IPS DF 6.9 (cell line): Measurements from ENCODE around the gene LRRC49.
"Not testable (repeated sequence)": the region's sequence is repeated elsewhere in the genome, so short reads cannot be mapped to it uniquely, and the experiment has no call there.

ENCODE experiments used
- DNase-seq: peaks from one replicate; pipeline ENCODE4 v3.0.0-alpha.2; 2013; ENCODE audit warnings: low read depth, low spot score
- H3K27ac ChIP-seq: one replicate; pipeline ENCODE4 v1.5.1; 2013; ENCODE audit warnings: low read length, control low read depth
- H3K27me3 ChIP-seq: 2 replicates; pipeline ENCODE4 v1.6.1; 2013; ENCODE audit warnings: mild to moderate bottlenecking, low read length; ENCODE audit not compliant: control insufficient read depth, insufficient read depth
- H3K36me3 ChIP-seq: 2 replicates; pipeline ENCODE4 v1.6.1; 2013; ENCODE audit warnings: low read length; ENCODE audit not compliant: control insufficient read depth, insufficient read depth
- H3K4me1 ChIP-seq: 2 replicates; pipeline ENCODE4 v1.6.1; 2013; ENCODE audit warnings: low read length; ENCODE audit not compliant: control insufficient read depth, insufficient read depth
- H3K4me3 ChIP-seq: 2 replicates; pipeline ENCODE4 v1.5.1; 2013; ENCODE audit warnings: mild to moderate bottlenecking, low read length
- H3K9me3 ChIP-seq: 2 replicates; pipeline ENCODE4 v1.6.1; 2013; ENCODE audit warnings: low read length, inconsistent platforms; ENCODE audit not compliant: control insufficient read depth, insufficient read depth
- WGBS: extraction: QIAGEN DNeasy Blood & Tissue Kit; methylation state at CpG from one replicate; pipeline ENCODE4 v1.1.7; 2013; ENCODE audit warnings: mixed read lengths, missing lambda C conversion rate; ENCODE audit not compliant: insufficient read length, insufficient coverage; 5-methylcytosine and 5-hydroxymethylcytosine counted together

LRRC49 gene

GRCh38 chr15:70995383-70995970, 102.9 kb downstream of the LRRC49 start:
- Histone ChIP-seq H3K4me1 (no peaks in the 10 kb centered on the region), H3K9me3 (no peaks in the 10 kb centered on the region), H3K36me3 (no peaks in the 10 kb centered on the region; the same call in 1 of the 2 replicates), H3K4me3 (no peak overlapping the region), H3K27me3 (no peaks in the 10 kb centered on the region), H3K27ac (no peak overlapping the region)
- no CpG with 5 or more reads among the region's 5 CpGs for WGBS
- no peak for DNase-seq

- DNase-seq = no peak
- H3K36me3 ChIP-seq = no peaks in the 10 kb centered on the region
- no peak overlapping the region for H3K4me3 ChIP-seq
- no peaks in the 10 kb centered on the region for H3K27me3 ChIP-seq
- H3K27ac ChIP-seq = no peak overlapping the region
- no peaks in the 10 kb centered on the region for H3K4me1 ChIP-seq
- H3K9me3 ChIP-seq = no peaks in the 10 kb centered on the region
Observed at GRCh38 chr15:70998319-70998718, 105.7 kb downstream of the LRRC49 start.

GRCh38 chr15:71002316-71002715, 109.7 kb downstream of the LRRC49 start:
- Histone ChIP-seq H3K4me1 (no peaks in the 10 kb centered on the region), H3K36me3 (no peaks in the 10 kb centered on the region), H3K4me3 (no peak overlapping the region), H3K9me3 (no peaks in the 10 kb centered on the region), H3K27ac (no peak overlapping the region), H3K27me3 (no peaks in the 10 kb centered on the region)
- WGBS = no CpG with 5 or more reads among the region's 1 CpG
- no peak for DNase-seq

DNA sequence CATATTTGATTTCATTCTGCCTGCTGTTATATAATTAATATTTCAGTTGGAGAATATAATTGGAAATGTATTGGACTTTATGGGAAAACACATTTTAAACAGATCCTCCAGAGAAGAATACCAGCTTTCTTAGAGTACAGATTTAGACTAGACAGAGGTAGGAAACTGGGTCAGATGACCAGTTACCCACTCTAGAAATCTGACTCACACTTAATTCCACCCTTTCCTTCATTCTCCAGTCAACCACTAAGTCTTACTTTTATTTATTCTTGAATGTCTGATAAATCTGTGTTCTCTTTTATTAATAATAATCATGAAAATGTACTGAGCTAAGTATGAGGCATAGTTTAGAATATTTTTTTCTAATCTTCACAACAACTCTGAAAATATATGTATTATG, 110.7 kb downstream of the LRRC49 start:
- H3K27ac ChIP-seq = no peak overlapping the region
- DNase-seq = no peak

DNA sequence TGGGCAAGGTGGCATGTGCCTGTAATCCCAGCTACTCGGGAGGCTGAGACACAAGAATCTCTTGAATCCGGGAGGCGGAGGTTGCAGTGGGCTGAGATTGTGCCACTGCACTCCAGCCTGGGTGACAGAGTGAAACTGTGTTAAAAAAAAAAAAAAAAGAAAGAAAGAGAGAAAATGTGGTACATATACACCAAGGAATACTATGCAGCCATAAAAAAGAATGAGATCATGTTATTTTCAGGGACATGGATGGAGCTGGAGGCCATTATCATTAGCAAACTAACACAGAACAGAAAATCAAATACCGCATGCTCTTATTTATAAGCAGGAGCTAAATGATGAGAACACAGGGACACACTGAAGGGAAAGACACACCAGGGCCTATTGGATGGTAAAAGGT, 111.9 kb downstream of the LRRC49 start:
- not testable (repeated sequence) for DNase-seq, H3K36me3 ChIP-seq
- no CpG with 5 or more reads among the region's 4 CpGs for WGBS

More for the DNA sequence above, 110.7 kb downstream of the LRRC49 start:
- Histone ChIP-seq H3K4me3 (no peak overlapping the region), H3K4me1 (no peaks in the 10 kb centered on the region), H3K36me3 (no peaks in the 10 kb centered on the region), H3K9me3 (no peaks in the 10 kb centered on the region), H3K27me3 (no peaks in the 10 kb centered on the region)

GRCh38 chr15:71005895-71006294, 113.3 kb downstream of the LRRC49 start:
- WGBS = no CpG with 5 or more reads among the region's 1 CpG
- Histone ChIP-seq H3K27ac (no peak overlapping the region), H3K4me3 (no peak overlapping the region), H3K27me3 (no peaks in the 10 kb centered on the region), H3K9me3 (no peaks in the 10 kb centered on the region), H3K4me1 (no peaks in the 10 kb centered on the region), H3K36me3 (no peaks in the 10 kb centered on the region)
- DNase-seq = no peak

More for the DNA sequence above, 111.9 kb downstream of the LRRC49 start:
- H3K4me1 ChIP-seq, H3K4me3 ChIP-seq, H3K9me3 ChIP-seq, H3K27me3 ChIP-seq, H3K27ac ChIP-seq: not testable (repeated sequence)

DNA sequence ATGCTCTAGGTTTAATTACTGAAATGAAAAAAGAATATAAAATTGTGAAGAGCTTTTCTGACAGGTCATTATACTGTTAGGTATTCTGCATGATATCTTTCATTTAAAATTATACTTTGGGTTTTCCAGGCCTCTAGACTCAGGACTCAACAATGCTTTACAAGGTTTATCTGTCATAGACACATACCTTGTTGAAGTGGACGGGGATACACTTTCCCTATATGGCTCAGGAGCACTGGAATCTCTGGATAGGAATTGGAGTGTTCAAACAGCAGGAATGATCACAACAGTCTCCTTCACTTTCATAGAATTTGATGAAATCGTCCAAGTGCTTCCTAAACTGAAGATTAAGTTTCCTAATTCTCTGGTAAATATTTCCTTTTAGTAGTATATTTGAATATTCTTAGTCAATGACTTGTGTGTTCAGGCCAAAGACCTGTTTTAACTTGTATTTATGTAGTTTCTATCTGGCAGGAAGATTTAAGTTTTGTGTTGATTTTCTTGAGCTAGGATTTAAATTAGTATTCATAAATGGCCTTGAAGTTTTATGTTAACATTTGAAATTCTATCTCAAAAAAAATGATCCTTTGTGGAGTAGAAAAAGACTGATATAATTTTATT, 115.7 kb downstream of the LRRC49 start:
- H3K9me3 ChIP-seq = no peaks in the 10 kb centered on the region
- no peak overlapping the region for H3K27ac ChIP-seq
- no peaks in the 10 kb centered on the region for H3K36me3 ChIP-seq
- WGBS = no CpG with 5 or more reads among the region's 2 CpGs
- no peaks in the 10 kb centered on the region for H3K4me1 ChIP-seq
- no peaks in the 10 kb centered on the region for H3K27me3 ChIP-seq
- no peak overlapping the region for H3K4me3 ChIP-seq
- no peak for DNase-seq

DNA sequence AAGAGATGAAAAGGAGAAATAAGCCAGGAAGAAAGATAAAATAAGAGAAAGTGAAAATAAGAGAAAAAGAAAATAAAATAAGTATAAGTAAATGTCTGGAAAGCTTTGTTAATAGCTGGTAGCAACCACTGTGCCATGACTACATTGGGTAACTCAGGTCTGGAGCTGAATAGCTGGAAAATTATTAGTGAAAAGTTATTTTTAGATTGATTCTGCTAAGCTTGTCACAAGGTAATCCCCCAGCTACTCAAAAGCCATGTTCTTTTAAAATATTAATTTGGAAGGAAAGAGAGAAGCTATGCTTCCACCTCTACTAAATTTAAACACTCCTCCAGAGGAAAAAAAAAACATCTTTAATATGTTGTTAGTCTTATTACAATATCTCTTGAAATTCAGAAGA, 117.8 kb downstream of the LRRC49 start:
- H3K36me3 ChIP-seq = no peaks in the 10 kb centered on the region
- no peak overlapping the region for H3K27ac ChIP-seq
- DNase-seq = no peak
- no peaks in the 10 kb centered on the region for H3K4me1 ChIP-seq
- H3K9me3 ChIP-seq = no peaks in the 10 kb centered on the region
- H3K27me3 ChIP-seq = no peaks in the 10 kb centered on the region
- H3K4me3 ChIP-seq = no peak overlapping the region

- no peaks in the 10 kb centered on the region for H3K36me3 ChIP-seq
- no peak overlapping the region for H3K27ac ChIP-seq
- no peaks in the 10 kb centered on the region for H3K9me3 ChIP-seq
- DNase-seq = no peak
- no peak overlapping the region for H3K4me3 ChIP-seq
- H3K4me1 ChIP-seq = no peaks in the 10 kb centered on the region
- no peaks in the 10 kb centered on the region for H3K27me3 ChIP-seq
- no CpG with 5 or more reads among the region's 2 CpGs for WGBS
Observed at GRCh38 chr15:71010997-71011396, 118.4 kb downstream of the LRRC49 start.

- Histone ChIP-seq H3K4me3 (no peak overlapping the region), H3K4me1 (no peaks in the 10 kb centered on the region), H3K27ac (no peak overlapping the region), H3K36me3 (no peaks in the 10 kb centered on the region), H3K9me3 (no peaks in the 10 kb centered on the region), H3K27me3 (no peaks in the 10 kb centered on the region)
- whole genome bisulfite sequencing = no CpG with 5 or more reads among the region's 1 CpG
- no peak for DNase-seq
Observed at GRCh38 chr15:71011503-71012155, 119.0 kb downstream of the LRRC49 start.

DNA sequence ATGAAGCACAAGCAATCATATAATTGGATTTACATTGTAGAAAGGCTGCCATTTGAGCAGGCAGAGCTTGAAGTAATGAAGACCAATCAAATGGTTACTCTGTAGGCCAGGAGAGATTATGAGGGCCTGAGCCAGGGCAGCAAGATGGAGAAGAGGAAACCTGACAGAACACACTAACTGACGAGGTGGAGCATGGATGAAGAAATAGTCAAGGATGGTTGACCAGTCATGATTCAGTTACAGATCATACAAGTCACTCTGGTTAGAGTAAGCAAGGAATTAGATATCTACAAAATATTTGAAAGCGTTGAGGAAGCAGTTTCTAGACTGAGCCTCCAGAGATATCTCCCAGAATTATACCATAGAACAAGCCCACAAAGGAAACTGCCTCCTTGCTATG, 120.8 kb downstream of the LRRC49 start:
- Histone ChIP-seq H3K4me1 (no peaks in the 10 kb centered on the region), H3K27ac (no peak overlapping the region)
- no CpG with 5 or more reads among the region's 2 CpGs for WGBS

More for the DNA sequence above, 120.8 kb downstream of the LRRC49 start:
- no peak overlapping the region for H3K4me3 ChIP-seq
- H3K36me3 ChIP-seq = no peaks in the 10 kb centered on the region
- H3K9me3 ChIP-seq = no peaks in the 10 kb centered on the region
- DNase-seq = no peak
- no peaks in the 10 kb centered on the region for H3K27me3 ChIP-seq
